GM19193 (cell line): ENCODE measurements around the gene SPRING1.

Source experiments
- POLR2A ChIP-seq: IDR thresholded peaks from 4 replicates; pipeline ENCODE4 v1.6.1; 2011; ENCODE audit not compliant: insufficient read depth, insufficient read length; ENCODE audit errors: extremely low read depth

Gene SPRING1

GRCh38 chr12:116695464-116695725 is 42.5 kb downstream of the SPRING1 start:
- TF ChIP-seq POLR2A: no peak

GRCh38 chr12:116694653-116695463 is 43.0 kb downstream of the SPRING1 start:
- no peak for TF ChIP-seq POLR2A

- no peak for TF ChIP-seq POLR2A
Observed at GRCh38 chr12:116693286-116694227, 44.3 kb downstream of the SPRING1 start.

GRCh38 chr12:116692605-116693004 is 45.3 kb downstream of the SPRING1 start:
- TF ChIP-seq POLR2A: no peak

- TF ChIP-seq POLR2A: no peak
Observed at GRCh38 chr12:116691636-116692035, 46.2 kb downstream of the SPRING1 start.

- TF ChIP-seq POLR2A: no peak
Observed at GRCh38 chr12:116691205-116691604, 46.7 kb downstream of the SPRING1 start.

GRCh38 chr12:116689979-116690744 is 47.7 kb downstream of the SPRING1 start:
- no peak for TF ChIP-seq POLR2A

- TF ChIP-seq POLR2A: no peak
Observed at GRCh38 chr12:116689521-116689920, 48.3 kb downstream of the SPRING1 start.
